Measurements from ENCODE around the gene ERFE.
A peak's percentile ranks its signal among the peaks of the same experiment; 100 is the strongest.
"Not testable (repeated sequence)": the region's sequence is repeated elsewhere in the genome, so short reads cannot be mapped to it uniquely, and the experiment has no call there.

Gene ERFE

GRCh38 chr2:238158509-238159070, at the start of gene ERFE:
TSS of gene ERFE (plus strand) at chr2:238158970. CDS start at chr2:238159008, 38 bp downstream.
- Histone ChIP-seq H3K36me3 (no peaks in the 10 kb centered on the region), H3K27me3 (peaks cover 10% of the 10 kb centered on the region; the same call in 1 of the 2 replicates), H3K4me2 (peak within 1 kb of the TSS; percentile 99), H3K9me3 (no peaks in the 10 kb centered on the region; the same call in 1 of the 2 replicates), H3K27ac (peak within 1 kb of the TSS; percentile 79), H3K4me3 (peak within 1 kb of the TSS; percentile 73), H3K9ac (peak within 1 kb of the TSS; percentile 81; the same call in 1 of the 2 replicates), H4K20me1 (0 out of 2 replicates have a peak, but pooled peaks cover 6% of the 10 kb centered on the region), H3K4me1 (peaks cover 46% of the 10 kb centered on the region)
- no peak for TF ChIP-seq Cebpa-rat (IDR thresholded peaks at IDR 0.05)

- no peak overlapping the region for H3K4me3 ChIP-seq
- peaks cover 51% of the 10 kb centered on the region for H3K4me1 ChIP-seq
- peaks cover 25% of the 10 kb centered on the region for H3K9me3 ChIP-seq
- no peaks in the 10 kb centered on the region for H4K20me1 ChIP-seq
- TF ChIP-seq Cebpa-rat (IDR thresholded peaks at IDR 0.05): no peak
- no peaks in the 10 kb centered on the region for H3K36me3 ChIP-seq
- peak overlapping the region; percentile 56; the same call in 1 of the 2 replicates for H3K27ac ChIP-seq
- H3K27me3 ChIP-seq: no peaks in the 10 kb centered on the region
- peak overlapping the region; percentile 54; the same call in 1 of the 2 replicates for H3K9ac ChIP-seq
- peak overlapping the region; percentile 83 for H3K4me2 ChIP-seq
Observed at GRCh38 chr2:238113611-238114010, 45.2 kb upstream of the ERFE start.

- Histone ChIP-seq H3K4me3 (peak overlapping the region; percentile 43), H3K9ac (peak overlapping the region; percentile 54), H3K9me3 (peaks cover 25% of the 10 kb centered on the region), H4K20me1 (no peaks in the 10 kb centered on the region), H3K27ac (peak overlapping the region; percentile 56), H3K27me3 (no peaks in the 10 kb centered on the region), H3K36me3 (no peaks in the 10 kb centered on the region), H3K4me2 (peak overlapping the region; percentile 83), H3K4me1 (peaks cover 43% of the 10 kb centered on the region)
- no peak for TF ChIP-seq Cebpa-rat (IDR thresholded peaks at IDR 0.05)
Observed at GRCh38 chr2:238114331-238114841, 44.4 kb upstream of the ERFE start.

GRCh38 chr2:238114851-238115660, 43.7 kb upstream of the ERFE start:
- Histone ChIP-seq H3K27me3 (no peaks in the 10 kb centered on the region), H3K4me3 (peak overlapping the region; percentile 43; the same call in 1 of the 2 replicates), H3K9ac (peak overlapping the region; percentile 54), H3K27ac (peak overlapping the region; percentile 56), H3K4me1 (peaks cover 45% of the 10 kb centered on the region), H3K36me3 (no peaks in the 10 kb centered on the region), H3K9me3 (peaks cover 20% of the 10 kb centered on the region), H3K4me2 (peak overlapping the region; percentile 83), H4K20me1 (no peaks in the 10 kb centered on the region)
- no peak for TF ChIP-seq Cebpa-rat (IDR thresholded peaks at IDR 0.05)

- Histone ChIP-seq H3K9me3 (peaks cover 13% of the 10 kb centered on the region), H3K4me1 (peaks cover 52% of the 10 kb centered on the region), H3K4me2 (peak overlapping the region; percentile 83), H3K27ac (peak overlapping the region; percentile 56; the same call in 1 of the 2 replicates)
- not testable (repeated sequence) for H3K4me3 ChIP-seq, H3K36me3 ChIP-seq, H3K27me3 ChIP-seq, H4K20me1 ChIP-seq, H3K9ac ChIP-seq
Observed at GRCh38 chr2:238115709-238116108, 43.1 kb upstream of the ERFE start.

GRCh38 chr2:238116298-238117198, 42.2 kb upstream of the ERFE start:
- H3K4me2 ChIP-seq: peak overlapping the region; percentile 83
- no peak overlapping the region for H3K4me3 ChIP-seq
- H3K9me3 ChIP-seq: peaks cover 5% of the 10 kb centered on the region
- H3K4me1 ChIP-seq: peaks cover 57% of the 10 kb centered on the region
- no peaks in the 10 kb centered on the region for H4K20me1 ChIP-seq
- TF ChIP-seq Cebpa-rat (IDR thresholded peaks at IDR 0.05): no peak
- H3K9ac ChIP-seq: no peak overlapping the region
- peak overlapping the region; percentile 39 for H3K27ac ChIP-seq
- no peaks in the 10 kb centered on the region for H3K27me3 ChIP-seq
- H3K36me3 ChIP-seq: no peaks in the 10 kb centered on the region

- no peak overlapping the region for H3K4me3 ChIP-seq
- peaks cover 61% of the 10 kb centered on the region for H3K4me1 ChIP-seq
- H4K20me1 ChIP-seq: no peaks in the 10 kb centered on the region
- H3K9me3 ChIP-seq: peaks cover 4% of the 10 kb centered on the region; the same call in 1 of the 2 replicates
- TF ChIP-seq Cebpa-rat (IDR thresholded peaks at IDR 0.05): no peak
- H3K9ac ChIP-seq: no peak overlapping the region
- H3K27me3 ChIP-seq: no peaks in the 10 kb centered on the region
- H3K4me2 ChIP-seq: peak overlapping the region; percentile 83; the same call in 1 of the 2 replicates
- no peaks in the 10 kb centered on the region for H3K36me3 ChIP-seq
- H3K27ac ChIP-seq: 0 out of 2 replicates have a peak overlapping the region, but pooled peaks have one; percentile 39
Observed at GRCh38 chr2:238117199-238118154, 41.3 kb upstream of the ERFE start.

- Histone ChIP-seq H3K27ac (peak overlapping the region; percentile 34; the same call in 1 of the 2 replicates), H3K4me1 (peaks cover 63% of the 10 kb centered on the region), H3K9ac (peak overlapping the region; percentile 57), H3K4me3 (no peak overlapping the region), H3K4me2 (peak overlapping the region; percentile 78), H4K20me1 (no peaks in the 10 kb centered on the region), H3K36me3 (no peaks in the 10 kb centered on the region), H3K9me3 (no peaks in the 10 kb centered on the region), H3K27me3 (no peaks in the 10 kb centered on the region)
- TF ChIP-seq Cebpa-rat (IDR thresholded peaks at IDR 0.05): no peak
Observed at GRCh38 chr2:238119756-238120462, 38.9 kb upstream of the ERFE start.

All from BLaER1 (cell line).